GM18502 (cell line): ENCODE data around the gene ZMYM1.
"Not testable (repeated sequence)": the region's sequence is repeated elsewhere in the genome, so short reads cannot be mapped to it uniquely, and the experiment has no call there.

Source experiments
- ATAC-seq: cut with Tn5 transposase; IDR thresholded peaks from one replicate; pipeline ENCODE4 v1.9.1; 2021; ENCODE audit warnings: mild to moderate bottlenecking; ENCODE audit not compliant: unreplicated experiment, poor library complexity

Gene ZMYM1

DNA sequence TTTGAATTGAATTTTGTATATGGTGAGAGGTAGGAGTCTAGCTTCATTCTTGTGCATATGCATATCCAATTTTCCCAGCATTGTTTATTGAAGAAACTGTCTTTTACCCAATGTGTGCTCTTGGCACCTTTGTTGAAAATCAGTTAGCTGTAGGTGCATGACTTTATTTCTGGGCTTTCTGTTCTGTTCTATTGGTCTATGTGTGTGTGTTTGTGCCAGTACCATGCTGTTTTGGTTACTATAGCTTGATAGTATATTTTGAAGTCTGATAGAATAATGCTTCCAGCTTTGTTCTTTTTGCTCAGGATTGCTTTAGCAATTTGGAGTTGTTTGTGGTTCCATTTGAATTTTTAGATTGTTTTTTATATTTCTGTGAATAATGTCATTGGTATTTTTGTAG, 9.4 kb upstream of the ZMYM1 start:
- no peak for ATAC-seq

DNA sequence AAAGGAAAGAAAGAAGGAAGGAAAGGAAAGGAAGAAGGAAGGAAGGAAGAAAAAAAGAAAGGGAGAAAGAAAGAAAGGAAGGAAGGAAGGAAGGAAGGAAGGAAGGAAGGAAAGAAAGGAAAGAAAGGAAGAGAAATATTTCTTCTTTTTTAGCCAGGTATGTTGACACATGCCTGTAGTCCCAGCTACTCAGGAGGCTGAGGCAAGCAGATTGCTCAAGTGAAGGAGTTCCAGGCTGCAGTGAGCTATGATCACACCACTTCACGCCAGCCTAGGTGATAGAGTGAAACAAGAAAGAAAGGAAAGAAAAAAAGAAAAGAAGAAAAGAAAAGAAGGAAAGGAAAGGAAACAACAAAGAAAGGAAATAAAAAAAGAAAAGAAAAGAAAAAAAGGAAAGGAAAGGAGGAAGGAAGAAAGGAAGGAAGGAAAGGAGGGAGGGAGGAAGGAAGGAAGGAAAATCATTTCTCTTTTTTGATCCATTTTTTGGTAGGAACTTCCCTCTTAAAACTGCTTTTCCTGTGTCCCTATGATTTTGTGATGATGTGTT, 5.8 kb upstream of the ZMYM1 start:
- no peak for ATAC-seq

DNA sequence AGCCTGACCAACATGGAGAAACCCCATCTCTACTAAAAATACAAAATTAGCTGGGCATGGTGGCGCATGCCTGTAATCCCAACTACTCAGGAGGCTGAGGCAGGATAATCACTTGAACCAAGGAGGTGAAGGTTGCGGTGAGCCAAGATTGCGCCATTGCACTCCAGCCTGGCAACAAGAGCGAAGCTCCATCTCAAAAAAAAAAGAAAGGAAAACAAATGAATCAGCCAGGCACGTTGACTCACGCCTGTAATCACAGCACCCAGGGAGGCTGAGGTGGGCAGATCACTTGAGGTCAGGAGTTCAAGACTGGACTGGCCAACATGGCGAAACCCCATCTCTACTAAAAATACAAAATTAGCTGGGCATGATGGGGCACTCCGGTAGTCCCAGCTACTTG, 2.8 kb upstream of the ZMYM1 start:
- not testable (repeated sequence) for ATAC-seq

DNA sequence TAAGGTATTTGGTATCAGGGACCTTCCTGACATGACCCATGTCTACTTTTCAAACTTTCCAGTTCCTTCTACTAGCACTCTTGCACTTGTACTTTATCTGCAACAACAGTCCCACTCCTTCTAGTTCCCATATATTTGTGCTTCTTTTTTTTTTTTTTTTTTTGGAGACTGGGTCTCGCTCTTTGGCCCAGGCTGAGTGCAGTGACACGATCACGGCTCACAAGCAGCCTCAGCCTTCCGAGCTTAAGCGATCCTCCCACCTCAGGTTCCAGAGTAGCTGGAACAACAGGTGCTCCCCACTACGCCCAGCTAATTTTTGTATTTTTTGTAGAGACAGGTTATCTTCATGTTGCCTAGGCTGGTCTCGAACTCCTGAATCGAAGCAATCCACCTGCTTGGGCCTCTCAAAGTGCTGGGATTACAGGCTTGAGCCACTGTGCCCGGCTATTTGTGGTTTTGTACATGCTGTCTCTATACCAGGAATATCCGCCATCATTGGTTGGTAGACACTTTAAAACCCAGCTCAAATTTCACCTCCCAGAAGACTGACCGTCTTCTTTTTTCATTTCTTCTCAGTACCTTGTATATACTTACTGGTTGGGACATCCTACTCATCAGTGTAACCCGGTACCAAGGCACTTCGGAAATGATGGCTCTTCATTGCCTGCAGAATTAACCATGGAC, 1.1 kb downstream of the ZMYM1 start:
- ATAC-seq: no peak

DNA sequence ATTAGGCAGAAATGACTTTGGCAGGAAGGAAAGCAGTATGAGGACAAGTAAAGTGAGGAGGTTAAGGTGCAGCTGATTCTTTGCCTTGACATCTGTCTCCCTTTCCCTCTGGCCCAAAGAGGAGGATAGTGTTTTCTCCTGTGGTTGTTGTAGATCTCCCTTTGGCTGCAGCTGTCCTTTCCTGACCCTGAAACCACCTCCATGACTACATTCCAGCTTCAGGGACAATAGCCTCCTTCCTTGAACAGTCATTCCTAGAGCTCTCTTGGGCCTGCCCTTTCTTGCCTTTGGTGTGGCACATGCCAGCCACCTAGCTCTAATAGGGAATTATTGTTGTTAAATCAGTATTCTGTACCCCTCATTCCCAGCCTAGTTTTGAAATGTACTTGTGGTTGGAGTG, 6.2 kb downstream of the ZMYM1 start:
- no peak for ATAC-seq

DNA sequence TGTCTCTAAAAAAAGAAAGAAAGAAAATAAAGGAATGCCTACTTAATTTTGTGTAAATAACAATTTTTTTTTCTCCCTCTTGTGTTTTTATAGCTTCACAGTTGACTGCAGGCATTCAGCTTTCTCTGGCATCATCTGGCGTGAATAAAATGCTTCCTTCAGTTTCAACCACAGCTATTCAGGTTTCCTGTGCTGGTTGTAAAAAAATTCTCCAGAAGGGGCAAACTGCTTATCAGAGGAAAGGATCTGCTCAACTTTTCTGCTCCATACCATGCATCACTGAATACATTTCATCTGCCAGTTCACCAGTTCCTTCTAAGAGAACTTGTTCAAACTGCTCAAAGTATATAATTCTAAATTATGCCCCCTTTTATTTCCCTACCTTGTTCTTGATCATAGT, 18.0 kb downstream of the ZMYM1 start:
- ATAC-seq: no peak

DNA sequence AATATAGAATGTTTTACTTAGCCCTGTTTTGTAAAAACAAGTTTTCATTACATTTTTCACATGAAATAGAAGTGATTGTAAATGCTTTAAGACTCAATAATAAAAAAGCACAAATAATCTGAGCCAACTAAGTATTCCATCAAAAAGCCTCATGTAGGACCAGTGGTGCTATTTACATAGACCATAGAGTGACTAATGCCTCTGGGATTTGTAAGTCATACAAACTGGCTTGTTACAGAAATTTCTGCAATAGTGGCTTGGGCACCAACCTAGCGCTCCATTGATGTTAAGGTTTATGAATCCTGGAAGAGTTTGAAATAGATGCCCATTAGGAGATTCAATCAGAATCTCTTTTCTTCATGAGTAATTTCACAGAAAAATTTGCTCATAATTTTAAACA, 31.9 kb downstream of the ZMYM1 start:
- no peak for ATAC-seq

DNA sequence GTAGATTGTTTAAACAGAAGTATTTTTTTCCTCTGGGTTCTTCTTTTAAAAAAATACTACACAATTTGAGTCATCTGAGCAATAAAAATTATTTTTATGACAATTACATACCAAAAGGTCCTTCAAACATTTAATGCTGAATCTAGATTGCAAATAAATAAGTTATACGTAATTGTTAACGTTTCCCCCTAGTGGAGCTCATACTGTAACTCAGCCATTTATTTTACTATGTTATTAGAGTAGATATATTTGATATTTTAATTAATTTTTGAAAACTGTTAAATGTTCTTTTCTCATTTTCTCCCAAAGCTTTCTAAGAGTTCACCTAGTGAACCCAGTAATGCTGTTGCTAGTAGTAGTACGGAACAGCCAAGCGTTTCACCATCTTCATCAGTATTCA, 33.5 kb downstream of the ZMYM1 start:
- ATAC-seq: no peak

DNA sequence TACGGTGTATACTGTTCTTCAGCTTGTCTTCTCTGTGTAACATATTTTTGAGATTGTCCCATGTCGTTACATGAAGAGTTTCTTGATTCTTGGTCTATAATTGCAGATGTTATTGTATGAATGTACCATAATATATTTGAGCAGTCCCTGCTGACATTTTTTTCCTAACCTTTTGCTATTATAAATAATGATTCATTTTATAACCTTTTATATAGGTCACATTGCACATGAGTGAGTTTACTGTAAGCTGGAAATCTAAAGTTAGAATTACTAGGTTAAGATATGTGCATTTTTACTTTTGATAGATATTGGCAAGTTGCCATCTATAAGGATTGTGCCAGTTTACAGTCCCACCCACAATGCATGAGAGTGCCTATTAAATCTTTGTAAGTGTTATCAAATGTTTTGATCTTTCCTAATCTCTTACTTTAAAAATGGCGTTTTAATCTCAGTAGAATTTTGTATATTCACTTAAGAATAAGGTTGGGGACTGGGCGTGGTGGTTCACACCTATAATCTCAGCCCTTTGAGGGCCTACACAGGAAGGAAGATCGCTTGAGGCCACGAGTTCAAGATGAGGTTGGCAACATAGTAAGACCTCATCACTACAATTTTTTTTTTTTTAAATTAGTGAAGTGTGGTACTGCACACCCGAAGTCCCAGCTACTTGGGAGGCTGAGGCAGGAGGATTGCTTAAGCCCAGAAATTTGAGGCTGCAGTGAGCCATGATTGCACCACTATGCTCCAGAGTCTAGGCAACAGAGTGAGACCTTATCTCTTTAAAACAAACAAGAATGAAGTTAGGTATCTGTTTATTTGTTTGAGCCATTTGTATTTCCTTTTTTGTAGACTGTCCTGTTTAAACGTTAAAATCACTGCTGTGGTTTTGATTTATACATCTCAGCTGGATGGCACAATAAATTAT, 36.5 kb downstream of the ZMYM1 start:
- ATAC-seq: no peak

DNA sequence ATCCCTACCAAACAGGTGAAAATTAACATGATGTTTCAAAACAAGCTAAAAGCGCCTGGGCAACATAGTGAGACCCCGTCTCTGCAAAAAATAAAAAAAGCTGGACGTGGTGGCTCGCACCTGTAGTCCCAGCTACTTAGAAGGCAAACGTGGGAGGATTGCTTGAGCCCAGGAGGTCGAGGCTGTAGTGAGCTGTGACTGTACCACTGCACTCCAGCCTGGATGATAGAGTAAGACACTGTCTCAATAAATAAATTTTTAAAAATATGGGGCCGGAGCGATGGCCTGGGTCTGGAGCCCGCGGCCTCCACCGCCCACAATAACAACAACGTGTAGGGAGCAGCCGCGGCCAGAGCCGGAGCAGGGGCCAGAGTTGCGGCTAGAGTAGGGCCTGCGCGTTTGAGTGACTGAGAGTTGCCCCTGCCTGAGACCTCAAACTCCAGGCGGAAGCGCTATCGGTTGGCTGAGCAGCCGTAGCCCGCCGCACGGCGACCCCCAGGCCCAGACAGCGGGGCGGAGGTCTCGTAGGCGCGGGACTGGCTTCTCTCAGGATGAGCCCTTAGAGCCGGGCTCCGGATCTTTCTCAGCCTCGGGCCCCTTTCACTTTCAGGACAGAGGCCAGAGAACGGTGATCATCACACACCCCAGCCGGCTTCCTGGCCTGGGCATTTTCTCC, 41.4 kb downstream of the ZMYM1 start:
- ATAC-seq: no peak

DNA sequence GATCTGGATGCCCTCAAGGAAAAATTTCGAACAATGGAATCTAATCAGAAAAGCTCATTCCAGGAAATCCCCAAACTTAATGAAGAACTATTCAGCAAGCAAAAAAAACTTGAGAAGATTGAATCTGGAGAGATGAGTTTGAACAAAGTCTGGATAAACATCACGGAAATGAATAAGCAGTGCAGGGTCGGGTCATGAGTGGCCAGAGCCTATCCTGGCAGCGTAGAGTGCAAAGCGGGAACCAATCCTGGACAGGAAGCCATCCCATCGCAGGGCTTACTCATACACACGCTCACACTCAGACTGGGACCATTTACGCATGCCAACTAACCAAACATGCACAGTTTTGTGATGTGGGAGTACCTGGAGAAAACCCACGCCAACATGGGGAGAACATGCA, 43.1 kb downstream of the ZMYM1 start:
- ATAC-seq: no peak

DNA sequence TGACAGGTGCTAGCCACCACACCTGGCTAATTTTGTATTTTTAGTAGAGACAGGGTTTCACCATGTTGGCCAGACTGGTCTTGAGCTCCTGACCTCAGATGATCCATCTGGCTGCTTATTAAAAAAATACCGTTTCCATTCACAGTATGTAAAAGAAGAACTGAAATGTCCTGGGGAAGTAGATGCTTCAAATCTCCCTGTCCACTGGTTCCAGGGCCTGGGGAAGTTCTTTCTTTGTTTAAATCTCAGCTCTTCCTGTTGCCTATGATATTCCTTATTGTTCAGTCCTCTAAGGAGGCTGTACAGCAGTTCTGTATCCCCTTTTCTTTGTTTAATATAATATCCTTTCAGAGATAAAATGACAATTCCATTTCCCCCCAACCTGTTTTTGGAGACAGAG, 47.4 kb downstream of the ZMYM1 start:
- ATAC-seq: no peak

DNA sequence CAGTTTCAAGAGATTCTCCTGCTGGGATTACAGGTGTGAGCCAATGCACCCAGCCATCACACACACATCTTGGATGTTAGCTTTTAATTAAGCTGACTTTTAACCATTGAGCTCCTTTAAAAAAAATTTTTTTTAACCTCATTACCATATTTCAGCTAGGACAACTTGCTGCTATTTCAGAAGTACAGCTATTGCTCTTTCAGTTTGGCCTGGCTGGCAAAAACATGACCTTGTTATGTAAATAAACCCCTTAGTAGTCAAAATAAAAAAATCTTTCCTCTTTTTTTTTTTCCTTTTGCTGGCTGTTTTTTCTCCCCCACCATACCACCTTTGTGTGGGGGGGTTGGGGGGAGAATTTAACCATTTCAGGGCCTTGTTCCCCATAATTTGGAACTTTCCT, 49.9 kb downstream of the ZMYM1 start:
- ATAC-seq: no peak

DNA sequence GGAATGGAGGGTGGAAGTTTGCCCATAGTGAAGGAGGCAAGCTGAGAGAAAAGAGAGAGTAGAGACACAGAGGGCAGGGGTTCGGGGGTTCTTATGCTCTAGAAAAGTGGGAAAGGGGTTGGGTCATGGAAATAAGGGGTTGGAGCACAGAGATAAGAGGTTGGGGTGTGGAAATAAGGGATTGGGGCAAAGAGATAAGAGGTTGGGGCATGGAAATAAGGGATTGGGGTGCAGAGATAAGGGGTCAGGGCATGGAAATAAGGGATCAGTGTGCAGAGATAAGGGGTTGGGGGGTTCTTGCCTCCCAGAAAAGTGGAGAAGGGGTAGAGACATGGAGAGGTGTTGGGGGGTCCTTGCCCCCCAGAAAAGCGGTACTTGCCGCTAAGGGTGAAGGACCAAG, 57.6 kb downstream of the ZMYM1 start:
- ATAC-seq: no peak

DNA sequence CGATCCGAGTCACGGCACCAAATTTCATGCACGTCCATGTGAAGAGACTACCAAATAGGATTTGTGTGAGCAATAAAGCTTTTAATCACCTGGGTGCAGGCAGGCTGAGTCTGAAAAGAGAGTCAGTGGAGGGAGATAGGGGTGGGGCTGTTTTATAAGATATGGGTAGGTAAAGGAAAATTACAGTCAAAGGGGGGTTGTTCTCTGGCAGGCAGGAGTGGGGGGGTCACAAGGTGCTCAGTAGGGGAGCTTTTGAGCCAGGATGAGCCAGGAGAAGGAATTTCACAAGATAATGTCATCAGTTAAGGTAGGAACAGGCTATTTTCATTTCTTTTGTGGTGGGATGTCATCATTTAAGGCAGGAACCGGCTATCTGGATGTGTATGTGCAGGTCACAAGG, 58.4 kb downstream of the ZMYM1 start:
- ATAC-seq: not testable (repeated sequence)

DNA sequence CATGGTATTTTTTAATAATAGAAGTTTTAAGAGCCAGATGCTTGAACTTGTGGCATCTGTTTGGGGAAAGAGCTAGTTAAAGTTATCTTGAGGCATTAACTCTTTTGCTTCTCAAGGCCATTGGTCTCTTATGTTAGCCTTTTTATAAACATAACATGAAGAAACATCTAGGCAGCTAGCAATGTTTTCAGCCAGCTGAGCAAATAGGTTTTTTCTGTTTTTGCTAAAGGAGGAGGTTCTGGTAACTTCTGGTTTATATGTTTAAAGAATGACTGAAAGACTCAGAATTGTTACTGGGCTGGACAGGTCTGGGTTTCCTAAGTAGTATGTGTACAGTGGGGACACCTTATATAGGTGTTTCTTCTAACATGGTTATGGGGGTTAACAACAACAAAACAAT, 63.1 kb downstream of the ZMYM1 start:
- not testable (repeated sequence) for ATAC-seq

DNA sequence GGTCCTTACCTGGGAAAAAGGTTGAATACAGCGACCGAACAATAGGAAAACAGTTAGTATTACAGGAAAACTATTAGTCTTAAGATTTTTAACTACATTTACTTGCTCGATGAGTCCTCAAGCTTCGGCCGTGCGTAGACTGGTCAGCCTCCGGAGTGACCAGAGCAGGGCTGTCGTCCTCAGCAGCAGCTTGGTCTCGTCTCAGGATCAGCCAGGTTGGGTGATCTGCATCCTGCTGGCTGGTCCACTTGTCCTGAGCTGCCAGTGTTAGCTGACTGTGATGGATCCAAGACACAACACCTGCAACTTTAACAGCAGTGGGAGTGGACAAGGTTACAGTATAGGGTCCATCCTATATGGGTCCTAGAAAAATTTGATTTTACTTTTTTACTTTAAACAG, 63.5 kb downstream of the ZMYM1 start:
- not testable (repeated sequence) for ATAC-seq

DNA sequence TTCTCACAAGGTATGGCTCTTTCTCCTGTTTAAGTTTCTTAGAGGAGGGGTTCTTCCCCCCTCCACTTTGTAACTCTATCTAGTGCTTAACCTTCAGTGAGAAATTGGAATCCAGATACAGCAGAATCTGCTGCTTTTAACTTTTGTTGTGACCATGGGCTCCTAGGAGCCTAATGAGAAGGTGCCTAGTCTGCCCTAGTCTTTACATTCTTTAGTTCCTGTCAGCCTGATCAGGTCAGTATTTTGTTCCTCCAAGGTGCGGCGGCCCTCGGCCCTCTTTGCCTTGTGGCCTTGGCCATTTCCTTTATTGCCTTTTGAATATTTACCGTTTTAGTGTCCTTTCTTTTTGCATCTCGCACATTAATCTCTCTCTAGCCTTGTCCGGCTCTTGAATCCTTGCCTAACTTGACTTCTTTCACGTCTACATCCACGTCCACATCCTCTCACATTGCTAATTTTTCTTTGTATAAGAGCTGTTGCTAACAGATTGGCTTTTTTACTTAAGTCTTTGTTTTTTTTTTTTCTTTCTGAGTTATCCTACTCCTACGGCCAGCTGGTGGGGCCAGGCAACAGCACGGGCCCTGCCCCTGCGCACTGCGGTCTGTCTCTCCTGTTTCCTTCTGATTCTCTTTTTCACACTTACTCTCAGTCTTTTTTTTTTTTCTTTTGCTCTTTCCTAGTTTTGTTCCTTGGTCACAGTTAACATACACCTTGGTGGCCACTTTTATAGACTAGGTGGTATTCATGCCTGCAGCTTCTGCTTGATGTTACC, 64.7 kb downstream of the ZMYM1 start:
- no peak for ATAC-seq

DNA sequence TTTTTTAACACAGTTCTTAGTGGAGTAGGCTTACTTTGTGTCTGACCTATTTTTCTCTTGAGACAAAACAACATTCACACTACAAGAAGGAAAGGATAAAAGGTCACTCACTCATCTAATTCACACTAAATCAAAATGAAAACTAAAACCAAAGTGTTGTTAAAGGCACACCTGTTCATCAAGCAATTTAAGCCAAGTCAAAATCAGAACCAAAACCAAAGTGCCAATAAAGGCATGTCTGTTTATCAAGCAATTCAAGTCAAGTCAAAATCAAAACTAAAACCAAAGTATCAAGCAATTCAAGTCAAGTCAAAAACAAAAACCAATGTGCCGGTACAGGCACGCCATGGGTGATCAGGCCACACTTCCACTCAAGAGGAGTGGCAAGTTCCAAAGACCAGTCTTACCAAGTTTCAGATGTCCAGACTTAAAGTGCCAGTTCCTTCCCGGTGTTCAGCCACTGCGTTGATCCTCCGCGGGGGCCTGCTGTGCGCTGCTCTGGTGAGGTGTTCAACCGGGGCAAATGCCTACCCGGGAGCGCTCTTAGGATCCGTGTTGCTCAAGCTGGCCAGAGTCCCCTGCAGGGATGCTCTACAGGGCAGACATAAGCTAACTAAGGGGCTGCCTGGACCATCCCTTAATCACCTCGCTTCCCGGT, 66.8 kb downstream of the ZMYM1 start:
- ATAC-seq: not testable (repeated sequence)

DNA sequence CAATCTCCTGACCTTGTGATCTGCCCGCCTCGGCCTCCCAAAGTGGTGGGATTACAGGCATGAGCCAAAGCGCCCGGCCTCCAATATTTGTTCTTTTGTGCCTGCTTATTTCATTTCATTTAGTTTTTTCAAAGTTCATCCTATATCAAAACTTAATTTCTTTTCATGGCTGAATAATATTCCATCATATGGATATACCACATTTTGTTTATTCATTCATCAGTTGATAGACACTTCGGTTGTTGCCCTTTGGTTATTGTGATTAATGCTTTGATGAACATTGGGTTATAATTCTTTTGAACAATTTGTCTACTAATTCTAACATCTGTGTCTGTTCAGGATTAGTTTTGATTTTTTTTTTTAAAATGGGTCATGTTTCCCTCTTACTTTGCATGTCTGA, 72.0 kb downstream of the ZMYM1 start:
- ATAC-seq: no peak
